IMR-90 (cell line): ENCODE data around the gene TMPRSS7. TPM values are rescaled to one million over a fixed set of nuclear protein-coding genes. Genes with fewer than 3 reads are reported as not detected.

ENCODE experiments used
- ATAC-seq: fragments of 200-7000 bp; cut with Tn5 transposase; 2 replicates; pipeline ENCODE4 v1.9.1; 2020; ENCODE audit warnings: low read depth, mild to moderate bottlenecking, moderate library complexity
- BruUV-seq: library from RNA; stranded (reverse); fragments of 400-500 nt; replicated peaks from 2 replicates; lab custom pipeline; 2021; lab: Mats Ljungman, UMichigan
- CTCF ChIA-PET: fragments of 300-600 bp; formaldehyde crosslinking; extraction: SDS; loops from one replicate; lab custom pipeline; 2021; ENCODE audit warnings: antibody characterized with exemption; lab: Yijun Ruan, JAX
- POLR2A ChIA-PET: fragments of 300-600 bp; sonication (Branson Sonifier 250); formaldehyde crosslinking; loops from one replicate; lab custom pipeline; 2022; ENCODE audit warnings: antibody characterized with exemption; ENCODE audit not compliant: unreplicated experiment; lab: Charles Lee
- DNase-seq: peaks from one replicate; pipeline ENCODE4 v3.0.0; 2013
- H2AFZ ChIP-seq: replicated peaks from 2 replicates; pipeline ENCODE3; 2013; ENCODE audit warnings: low read length, mild to moderate bottlenecking; ENCODE audit not compliant: poor library complexity
- H2AK5ac ChIP-seq: 2 replicates; pipeline ENCODE4 v1.6.1; 2013; ENCODE audit warnings: low read depth, low read length, inconsistent platforms
- H2AK9ac ChIP-seq: replicated peaks from 2 replicates; pipeline ENCODE3; 2013; ENCODE audit warnings: mild to moderate bottlenecking, low read depth, low read length, moderate library complexity; ENCODE audit not compliant: poor library complexity
- H2BK120ac ChIP-seq: 2 replicates; pipeline ENCODE4 v1.6.1; 2013; ENCODE audit warnings: low read depth, low read length, inconsistent platforms
- H2BK15ac ChIP-seq: 3 replicates; pipeline ENCODE4 v1.6.1; 2013; ENCODE audit warnings: low read depth, low read length, inconsistent platforms
- H2BK20ac ChIP-seq: 2 replicates; pipeline ENCODE4 v1.6.1; 2013; ENCODE audit warnings: low read depth, mild to moderate bottlenecking, inconsistent platforms, low read length, moderate library complexity
- H2BK5ac ChIP-seq: 2 replicates; pipeline ENCODE4 v1.6.1; 2013; ENCODE audit warnings: mild to moderate bottlenecking, low read depth, low read length, inconsistent platforms; ENCODE audit not compliant: poor library complexity, severe bottlenecking
- H3K14ac ChIP-seq: replicated peaks from 2 replicates; pipeline ENCODE4 v1.6.1; 2013; ENCODE audit warnings: low read depth, low read length, inconsistent platforms
- H3K18ac ChIP-seq: 2 replicates; pipeline ENCODE4 v1.6.1; 2013; ENCODE audit warnings: low read depth, low read length, control low read depth
- H3K23ac ChIP-seq: 2 replicates; pipeline ENCODE4 v1.6.1; 2013; ENCODE audit warnings: low read depth, low read length, inconsistent platforms
- H3K27ac ChIP-seq: 2 replicates; pipeline ENCODE4 v1.5.1; 2013; ENCODE audit warnings: mild to moderate bottlenecking, control low read depth, low read length; ENCODE audit not compliant: insufficient read depth
- H3K27me3 ChIP-seq: 2 replicates; pipeline ENCODE4 v1.6.1; 2013; ENCODE audit warnings: low read length; ENCODE audit not compliant: control insufficient read depth, insufficient read depth
- H3K36me3 ChIP-seq: 2 replicates; pipeline ENCODE4 v1.6.1; 2013; ENCODE audit warnings: low read length, mixed read lengths; ENCODE audit not compliant: control insufficient read depth, insufficient read depth
- H3K4ac ChIP-seq: 2 replicates; pipeline ENCODE4 v1.6.1; 2013; ENCODE audit warnings: low read depth, low read length, inconsistent platforms
- H3K4me1 ChIP-seq: 2 replicates; pipeline ENCODE4 v1.6.1; 2013; ENCODE audit warnings: low read length, mixed read lengths; ENCODE audit not compliant: control insufficient read depth, insufficient read depth
- H3K4me2 ChIP-seq: 2 replicates; pipeline ENCODE4 v1.6.1; 2013; ENCODE audit warnings: low read depth, mild to moderate bottlenecking, control low read depth, low read length, moderate library complexity
- H3K4me3 ChIP-seq: 2 replicates; pipeline ENCODE4 v1.5.1; 2013; ENCODE audit warnings: low read depth, mild to moderate bottlenecking, control low read depth, low read length, moderate library complexity; ENCODE audit not compliant: insufficient read depth
- H3K56ac ChIP-seq: 2 replicates; pipeline ENCODE4 v1.6.1; 2013; ENCODE audit warnings: low read length, inconsistent platforms; ENCODE audit not compliant: insufficient read depth; ENCODE audit errors: extremely low read depth
- H3K79me1 ChIP-seq, 2 experiments: 2 replicates each; pipeline ENCODE4 v1.6.1; 2013; ENCODE audit warnings: low read length in 2 of 2, inconsistent platforms in 1 of 2, low read depth in 1 of 2
- H3K9ac ChIP-seq: 2 replicates; pipeline ENCODE4 v1.6.1; 2013; ENCODE audit warnings: low read depth, low read length, control low read depth
- H3K9me1 ChIP-seq: 2 replicates; pipeline ENCODE4 v1.6.1; 2013; ENCODE audit warnings: low read length, inconsistent platforms; ENCODE audit not compliant: insufficient read depth
- H3K9me3 ChIP-seq: 2 replicates; pipeline ENCODE4 v1.6.1; 2013; ENCODE audit warnings: low read length; ENCODE audit not compliant: control insufficient read depth, insufficient read depth
- H4K20me1 ChIP-seq: 2 replicates; pipeline ENCODE4 v1.6.1; 2013; ENCODE audit warnings: low read length, inconsistent platforms; ENCODE audit not compliant: insufficient read depth
- H4K5ac ChIP-seq: 2 replicates; pipeline ENCODE4 v1.6.1; 2013; ENCODE audit warnings: mild to moderate bottlenecking, low read depth, low read length, control low read depth
- H4K8ac ChIP-seq, 2 experiments: 2 replicates each; pipeline ENCODE4 v1.6.1; 2013; ENCODE audit warnings: low read depth in 2 of 2, low read length in 2 of 2, control low read depth in 1 of 2, inconsistent platforms in 1 of 2
- H4K91ac ChIP-seq: 2 replicates; pipeline ENCODE4 v1.6.1; 2013; ENCODE audit warnings: low read depth, low read length, inconsistent platforms; ENCODE audit not compliant: insufficient read depth
- CHD1 ChIP-seq: IDR thresholded peaks from 2 replicates; pipeline ENCODE4 v1.6.1; 2012; ENCODE audit warnings: low read depth, low read length, improper control_type of control experiment
- MAFK ChIP-seq: IDR thresholded peaks from 2 replicates; pipeline ENCODE4 v1.6.1; 2012; ENCODE audit warnings: low read depth, low read length, improper control_type of control experiment
- WGBS, 2 experiments: methylation state at CpG; one replicate each; pipeline versions ENCODE4 v1.1.5 to v1.1.7; 2013; ENCODE audit warnings: missing lambda C conversion rate in 2 of 2; ENCODE audit not compliant: insufficient read length in 1 of 2; ENCODE audit errors: extremely low coverage in 2 of 2; 5-methylcytosine and 5-hydroxymethylcytosine counted together
- dilution Hi-C: fragments of 300-500 bp; cut with HindIII; formaldehyde crosslinking; loops from one replicate; pipeline ENCODE4 v1.14.3; 2018; ENCODE audit warnings: low sequenced_read_pairs; ENCODE audit not compliant: unreplicated experiment
- in situ Hi-C: fragments of 300-500 bp; cut with MboI; formaldehyde crosslinking; loops from 3 replicates; pipeline ENCODE4 v1.14.3; 2019; ENCODE audit warnings: low sequenced_read_pairs, inconsistent platforms, mixed read lengths
- intact Hi-C: fragments of 100-400 bp; cut with micrococcal nuclease; formaldehyde crosslinking; loops from 2 replicates; pipeline ENCODE4 v1.10.0; 2022
- polyA plus RNA-seq, 3 experiments: library from polyadenylated mRNA; depleted of rRNA; stranded (reverse); fragments of >200 nt; gene quantifications; 2 replicates each; pipeline ENCODE4 v1.2.3, GENCODE V29; 2012; ENCODE audit warnings: low replicate concordance in 1 of 3
- total RNA-seq: library from RNA; depleted of rRNA; stranded (reverse); fragments of >200 nt; gene quantifications from 2 replicates; pipeline ENCODE4 v1.2.3, GENCODE V29; 2012

The TMPRSS7 gene
- total and polyA plus RNA-seq, 2 of the 4 experiments (the other 2 are of a cell fraction) = 0.07 TPM; not detected in 1

- intact Hi-C loops = no loop called here
- Histone ChIP-seq H3K4ac (no peak overlapping the region), H2BK20ac (no peak overlapping the region; the same call in 1 of the 2 replicates), H3K27me3 (no peaks in the 10 kb centered on the region; the same call in 1 of the 2 replicates), H3K79me1 (no peaks in the 10 kb centered on the region), H2AK9ac (no peak overlapping the region), H3K4me2 (no peak overlapping the region), H3K36me3 (no peaks in the 10 kb centered on the region), H2BK15ac (peak overlapping the region; percentile 51; the same call in 1 of the 3 replicates), H4K8ac (no peak overlapping the region), H3K14ac (0 out of 2 replicates have a peak overlapping the region, but pooled peaks have one; percentile 25), H3K4me1 (peaks cover 6% of the 10 kb centered on the region), H3K56ac (no peak overlapping the region; the same call in 1 of the 2 replicates), H3K9me3 (no peaks in the 10 kb centered on the region), H2BK5ac (no peak overlapping the region), H4K91ac (no peak overlapping the region), H2AK5ac (peak overlapping the region; percentile 36; the same call in 1 of the 2 replicates), H3K4me3 (no peak overlapping the region), H3K23ac (no peak overlapping the region), H4K20me1 (no peaks in the 10 kb centered on the region), H3K27ac (no peak overlapping the region), H3K9me1 (peaks cover 6% of the 10 kb centered on the region), H2BK120ac (no peak overlapping the region), H3K9ac (no peak overlapping the region), H3K18ac (no peak overlapping the region), H4K5ac (no peak overlapping the region), H2AFZ (peak overlapping the region; percentile 28)
- ChIA-PET CTCF (interaction anchor here (1.1 to 1.3 kb wide), 2 partner anchors 14 to 16 kb away, joined by 3 to 4 read pairs; no protein-coding TSS in a partner anchor), POLR2A (no interaction called here)
- ATAC-seq (no peak), DNase-seq (no peak)
- dilution Hi-C loops = no loop called here
- WGBS, 2 experiments = 75% methylated on average over 1 of the region's 5 CpGs; no CpG with 5 or more reads in 1 of the 2 experiments
- in situ Hi-C loops = no loop called here
- TF ChIP-seq MAFK (no peak), CHD1 (no peak)
- no TSS peak for BruUV-seq
These were observed 34.2 kb upstream of the TMPRSS7 start for GRCh38 chr3:112000367-112000771.
